K562 (cell line): ENCODE measurements around the gene DNAJB1.

ENCODE experiments used
- GABPA ChIP-seq: fragments of 200-800 bp; sonication (Bioruptor generic); conservative IDR thresholded peaks from 2 replicates; pipeline ENCODE4 v1.6.1; 2016; ENCODE audit warnings: low read depth, missing genetic modification characterization, missing compliant biosample characterization
- MEF2D ChIP-seq: conservative IDR thresholded peaks from 2 replicates; pipeline ENCODE4 v1.6.1; 2016; ENCODE audit warnings: low read depth, missing genetic modification characterization, missing compliant biosample characterization
- U2AF1 ChIP-seq: fragments of 200-400 bp; formaldehyde crosslinking; optimal IDR thresholded peaks from 2 replicates; pipeline ENCODE3; 2017; ENCODE audit warnings: mild to moderate bottlenecking, low read depth, low read length, moderate library complexity
- ZBTB1 ChIP-seq: sonication (generic); formaldehyde crosslinking; IDR thresholded peaks from 2 replicates; pipeline ENCODE4 v1.8.1; 2023; ENCODE audit warnings: missing genetic modification reagents, low read depth, mild to moderate bottlenecking, borderline replicate concordance
- ZBTB49 ChIP-seq: sonication (generic); formaldehyde crosslinking; IDR thresholded peaks from 2 replicates; pipeline ENCODE4 v1.8.0; 2022; ENCODE audit warnings: missing genetic modification reagents, mild to moderate bottlenecking, borderline replicate concordance
- ZNF143 ChIP-seq: sonication (generic); formaldehyde crosslinking; IDR thresholded peaks from 2 replicates; pipeline ENCODE4 v1.9.0; 2022; ENCODE audit warnings: mild to moderate bottlenecking, missing genetic modification reagents
- TF ChIP-seq, protein P1 (sequence below): fragments of 450-650 bp; IDR thresholded peaks from 2 replicates; pipeline ENCODE4 v1.6.1; 2014; ENCODE audit warnings: low read depth, mild to moderate bottlenecking, moderate library complexity, borderline replicate concordance

DNA sequence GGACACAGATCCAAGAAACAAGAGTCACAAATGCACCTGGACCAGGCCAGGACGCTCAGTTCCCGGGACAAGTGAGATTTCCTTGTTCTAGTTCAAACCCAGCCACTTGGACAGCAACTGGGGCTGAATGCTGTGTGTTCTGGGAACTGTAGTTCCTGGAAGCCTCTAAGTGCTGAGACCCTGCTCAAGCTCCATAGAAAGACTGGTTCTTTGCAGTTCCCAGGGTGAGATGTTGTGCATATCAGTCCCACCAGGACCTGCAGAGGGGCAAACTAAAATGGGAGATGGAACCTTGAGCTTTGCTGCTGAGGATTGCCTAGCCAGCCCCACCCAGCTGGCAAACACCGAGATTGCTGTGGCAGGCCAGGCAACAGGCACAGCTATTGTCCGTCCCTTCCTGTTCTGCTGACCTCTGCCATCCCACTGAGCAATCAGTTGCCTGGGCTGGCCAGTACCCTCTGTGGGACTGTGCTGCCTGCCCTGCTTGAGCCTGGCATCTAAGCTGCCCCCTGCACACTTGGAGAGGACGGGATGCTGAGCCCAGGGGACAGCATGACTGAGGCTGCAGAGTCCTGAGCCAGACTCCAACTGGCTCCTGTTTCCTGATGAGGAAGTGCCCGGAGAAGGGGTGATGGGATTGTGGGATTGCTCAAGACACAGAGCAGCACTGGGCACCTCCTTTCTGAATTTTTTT lies 20.8 kb downstream of the DNAJB1 start:
- TF ChIP-seq, protein P1, sequence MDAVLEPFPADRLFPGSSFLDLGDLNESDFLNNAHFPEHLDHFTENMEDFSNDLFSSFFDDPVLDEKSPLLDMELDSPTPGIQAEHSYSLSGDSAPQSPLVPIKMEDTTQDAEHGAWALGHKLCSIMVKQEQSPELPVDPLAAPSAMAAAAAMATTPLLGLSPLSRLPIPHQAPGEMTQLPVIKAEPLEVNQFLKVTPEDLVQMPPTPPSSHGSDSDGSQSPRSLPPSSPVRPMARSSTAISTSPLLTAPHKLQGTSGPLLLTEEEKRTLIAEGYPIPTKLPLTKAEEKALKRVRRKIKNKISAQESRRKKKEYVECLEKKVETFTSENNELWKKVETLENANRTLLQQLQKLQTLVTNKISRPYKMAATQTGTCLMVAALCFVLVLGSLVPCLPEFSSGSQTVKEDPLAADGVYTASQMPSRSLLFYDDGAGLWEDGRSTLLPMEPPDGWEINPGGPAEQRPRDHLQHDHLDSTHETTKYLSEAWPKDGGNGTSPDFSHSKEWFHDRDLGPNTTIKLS: no peak
- TF ChIP-seq U2AF1 (no peak), ZNF143 (peak; percentile 67), GABPA (no peak), ZBTB1 (CRISPR knock-in tag) (no peak), MEF2D (tag) (no peak), ZBTB49 (CRISPR knock-in tag) (no peak)
